Prostate gland (tissue), 2 donors: Measurements from ENCODE around the gene MRPL39.

Experiments
- POLR2AphosphoS5 ChIP-seq: sonication (generic); formaldehyde crosslinking; IDR thresholded peaks from one replicate; pipeline ENCODE4 v1.6.1; 2017; ENCODE audit warnings: antibody characterized with exemption
- TF ChIP-seq, protein P1 (sequence below), 4 experiments: fragments of 200-600 bp in 2 of 4; fragments of 450-650 bp in 2 of 4; sonication (generic) in 2 of 4; IDR thresholded peaks; 1 replicate in 3 of 4; 2 replicates in 1 of 4; pipeline ENCODE4 v1.5.1; 2016 to 2019; ENCODE audit warnings: antibody characterized with exemption in 4 of 4, mild to moderate bottlenecking in 2 of 4, moderate library complexity in 2 of 4

DNA sequence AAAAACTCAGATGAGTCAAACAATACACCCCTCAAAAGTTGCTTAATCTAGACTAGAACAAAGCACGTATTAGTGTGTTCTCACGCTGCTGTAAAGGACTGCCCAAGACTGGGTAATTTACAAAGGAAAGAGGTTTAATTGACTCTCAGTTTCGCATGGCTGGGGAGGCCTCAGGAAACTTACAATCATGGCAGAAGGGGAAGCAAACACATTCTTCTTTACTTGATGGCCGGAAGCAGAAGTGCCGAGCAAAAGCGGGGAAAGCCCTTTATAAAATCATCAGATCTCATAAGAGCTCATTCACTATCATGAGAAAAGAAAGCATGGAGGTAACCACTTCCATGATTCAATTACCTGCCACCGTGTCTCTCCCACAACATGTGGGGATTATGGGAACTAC, 41.9 kb upstream of the MRPL39 start:
- TF ChIP-seq, protein P1, sequence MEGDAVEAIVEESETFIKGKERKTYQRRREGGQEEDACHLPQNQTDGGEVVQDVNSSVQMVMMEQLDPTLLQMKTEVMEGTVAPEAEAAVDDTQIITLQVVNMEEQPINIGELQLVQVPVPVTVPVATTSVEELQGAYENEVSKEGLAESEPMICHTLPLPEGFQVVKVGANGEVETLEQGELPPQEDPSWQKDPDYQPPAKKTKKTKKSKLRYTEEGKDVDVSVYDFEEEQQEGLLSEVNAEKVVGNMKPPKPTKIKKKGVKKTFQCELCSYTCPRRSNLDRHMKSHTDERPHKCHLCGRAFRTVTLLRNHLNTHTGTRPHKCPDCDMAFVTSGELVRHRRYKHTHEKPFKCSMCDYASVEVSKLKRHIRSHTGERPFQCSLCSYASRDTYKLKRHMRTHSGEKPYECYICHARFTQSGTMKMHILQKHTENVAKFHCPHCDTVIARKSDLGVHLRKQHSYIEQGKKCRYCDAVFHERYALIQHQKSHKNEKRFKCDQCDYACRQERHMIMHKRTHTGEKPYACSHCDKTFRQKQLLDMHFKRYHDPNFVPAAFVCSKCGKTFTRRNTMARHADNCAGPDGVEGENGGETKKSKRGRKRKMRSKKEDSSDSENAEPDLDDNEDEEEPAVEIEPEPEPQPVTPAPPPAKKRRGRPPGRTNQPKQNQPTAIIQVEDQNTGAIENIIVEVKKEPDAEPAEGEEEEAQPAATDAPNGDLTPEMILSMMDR (IDR thresholded peaks at IDR 0.05): no peak
- TF ChIP-seq POLR2AphosphoS5: no peak
